HCT116 (cell line): ENCODE data around the gene UPF2. TPM values are rescaled to one million over a fixed set of nuclear protein-coding genes. Genes with fewer than 3 reads are reported as not detected.

Experiments used
- ATAC-seq: fragments of 200-7000 bp; cut with Tn5 transposase; 2 replicates; pipeline ENCODE4 v1.9.1; 2020; ENCODE audit warnings: mild to moderate bottlenecking, moderate library complexity
- BruUV-seq: library from RNA; stranded (reverse); fragments of 400-500 nt; replicated peaks from 2 replicates; lab custom pipeline; 2021; lab: Mats Ljungman, UMichigan
- CTCF ChIA-PET: fragments of 300-600 bp; sonication (Branson Sonifier 250); formaldehyde crosslinking; loops from one replicate; lab custom pipeline; 2021; ENCODE audit warnings: antibody characterized with exemption; lab: Charles Lee
- POLR2A ChIA-PET: fragments of 300-600, 350-600 bp; sonication (Branson Sonifier 250); formaldehyde crosslinking; loops from one replicate; lab custom pipeline; 2021; ENCODE audit warnings: antibody characterized with exemption; lab: Charles Lee
- RAD21 ChIA-PET, 2 experiments: fragments of 300-600 bp; sonication (Branson Sonifier 250); formaldehyde crosslinking; loops; one replicate each; lab custom pipeline; 2023; ENCODE audit warnings: low total read pairs in 2 of 2; ENCODE audit not compliant: uncharacterized antibody in 2 of 2, unreplicated experiment in 2 of 2, low non-redundant PET in 1 of 2; lab: Charles Lee
- DNase-seq: peaks from one replicate; pipeline ENCODE4 v3.0.0-alpha.2; 2010; ENCODE audit warnings: low read depth, low spot score
- H2AFZ ChIP-seq: fragments of 200-600 bp; shearing (Covaris generic), sonication (generic); 2 replicates; pipeline ENCODE4 v1.6.1; 2017; ENCODE audit warnings: low read depth, mixed run types, mixed read lengths, antibody characterized with exemption, low read length; ENCODE audit not compliant: poor library complexity, severe bottlenecking
- H3K27ac ChIP-seq: 2 replicates; pipeline ENCODE4 v1.5.1; 2012; ENCODE audit warnings: low read depth, low read length
- H3K27me3 ChIP-seq: fragments of 200-600 bp; sonication (generic); 2 replicates; pipeline ENCODE4 v1.6.1; 2016; ENCODE audit warnings: mixed run types, low read length, mixed read lengths; ENCODE audit not compliant: insufficient read depth
- H3K36me3 ChIP-seq, 2 experiments: fragments of 200-500 bp in 1 of 2; fragments of 200-600 bp in 1 of 2; sonication (Bioruptor generic) in 1 of 2; sonication (generic) in 1 of 2; 2 replicates each; pipeline versions ENCODE4 v1.5.1 to v1.6.1; 2014 to 2016; ENCODE audit warnings: low read length in 2 of 2, inconsistent platforms in 1 of 2, mixed read lengths in 1 of 2, mixed run types in 1 of 2; ENCODE audit not compliant: insufficient read depth in 2 of 2, control insufficient read depth in 1 of 2
- H3K4me1 ChIP-seq, 2 experiments: fragments of 200-600 bp in 1 of 2; sonication (generic) in 1 of 2; 2 replicates each; pipeline versions ENCODE4 v1.5.1 to v1.6.1; 2012 to 2017; ENCODE audit warnings: low read length in 2 of 2, inconsistent platforms in 1 of 2, mild to moderate bottlenecking in 1 of 2, mixed read lengths in 1 of 2, mixed run types in 1 of 2, moderate library complexity in 1 of 2; ENCODE audit not compliant: insufficient read depth in 2 of 2, control insufficient read depth in 1 of 2
- H3K4me2 ChIP-seq: fragments of 200-600 bp; sonication (generic); 2 replicates; pipeline ENCODE4 v1.6.1; 2017; ENCODE audit warnings: mixed run types, low read length, mixed read lengths
- H3K4me3 ChIP-seq, 2 experiments: fragments of 200-600 bp in 1 of 2; sonication (generic) in 1 of 2; replicated peaks in 1 of 2; 2 replicates each; pipeline ENCODE4 v1.5.1; 2011 to 2016; ENCODE audit warnings: low read length in 2 of 2, control low read depth in 1 of 2, low read depth in 1 of 2, mild to moderate bottlenecking in 1 of 2, mixed read lengths in 1 of 2, mixed run types in 1 of 2
- H3K79me2 ChIP-seq: fragments of 200-600 bp; sonication (generic); 2 replicates; pipeline ENCODE4 v1.6.1; 2017; ENCODE audit warnings: mild to moderate bottlenecking, mixed run types, low read length, moderate library complexity, mixed read lengths; ENCODE audit not compliant: insufficient read depth
- H3K9ac ChIP-seq: fragments of 200-600 bp; sonication (generic); 2 replicates; pipeline ENCODE4 v1.6.1; 2016; ENCODE audit warnings: low read length, mixed read lengths
- H3K9me2 ChIP-seq: fragments of 200-600 bp; sonication (generic), shearing (Covaris generic); 2 replicates; pipeline ENCODE4 v1.6.1; 2017; ENCODE audit warnings: mixed run types, mild to moderate bottlenecking, moderate library complexity; ENCODE audit not compliant: insufficient read depth
- H3K9me3 ChIP-seq, 2 experiments: fragments of 200-500 bp in 1 of 2; fragments of 200-600 bp in 1 of 2; sonication (Bioruptor generic) in 1 of 2; sonication (generic) in 1 of 2; 2 replicates each; pipeline ENCODE4 v1.6.1; 2014 to 2017; ENCODE audit warnings: low read length in 2 of 2, mixed read lengths in 2 of 2, inconsistent platforms in 1 of 2, low read depth in 1 of 2, mild to moderate bottlenecking in 1 of 2, mixed run types in 1 of 2, moderate library complexity in 1 of 2; ENCODE audit not compliant: control insufficient read depth in 1 of 2, insufficient read depth in 1 of 2
- H4K20me1 ChIP-seq: fragments of 200-600 bp; sonication (generic), shearing (Covaris generic); 2 replicates; pipeline ENCODE4 v1.6.1; 2017; ENCODE audit warnings: mixed run types, mild to moderate bottlenecking, moderate library complexity; ENCODE audit not compliant: insufficient read depth
- EGR1 ChIP-seq: IDR thresholded peaks from 2 replicates; pipeline ENCODE4 v1.6.1; 2012; ENCODE audit warnings: low read depth
- JUND ChIP-seq: IDR thresholded peaks from 2 replicates; pipeline ENCODE4 v1.6.1; 2012
- SIN3A ChIP-seq: IDR thresholded peaks from 2 replicates; pipeline ENCODE4 v1.6.1; 2012; ENCODE audit warnings: low read depth
- SP1 ChIP-seq: IDR thresholded peaks from 2 replicates; pipeline ENCODE4 v1.6.1; 2012; ENCODE audit warnings: low read depth
- YY1 ChIP-seq: IDR thresholded peaks from 2 replicates; pipeline ENCODE4 v1.6.1; 2011; ENCODE audit warnings: low read length, low read depth, moderate library complexity, mild to moderate bottlenecking; ENCODE audit not compliant: insufficient replicate concordance; ENCODE audit errors: extremely low read depth
- intact Hi-C: fragments of 100-400 bp; cut with micrococcal nuclease; formaldehyde crosslinking; loops from 2 replicates; pipeline ENCODE4 v1.10.0; 2022
- total RNA-seq: library from RNA; stranded (reverse); gene quantifications from one replicate; pipeline ENCODE4 v1.2.1, GENCODE V29; 2021; ENCODE audit not compliant: unreplicated experiment
- TF ChIP-seq, protein P1 (sequence below): IDR thresholded peaks from 2 replicates; pipeline ENCODE4 v1.6.1; 2012; ENCODE audit warnings: low read depth

The UPF2 gene
- total RNA-seq, 1 experiment from 2014 or later: 27.3 TPM

DNA sequence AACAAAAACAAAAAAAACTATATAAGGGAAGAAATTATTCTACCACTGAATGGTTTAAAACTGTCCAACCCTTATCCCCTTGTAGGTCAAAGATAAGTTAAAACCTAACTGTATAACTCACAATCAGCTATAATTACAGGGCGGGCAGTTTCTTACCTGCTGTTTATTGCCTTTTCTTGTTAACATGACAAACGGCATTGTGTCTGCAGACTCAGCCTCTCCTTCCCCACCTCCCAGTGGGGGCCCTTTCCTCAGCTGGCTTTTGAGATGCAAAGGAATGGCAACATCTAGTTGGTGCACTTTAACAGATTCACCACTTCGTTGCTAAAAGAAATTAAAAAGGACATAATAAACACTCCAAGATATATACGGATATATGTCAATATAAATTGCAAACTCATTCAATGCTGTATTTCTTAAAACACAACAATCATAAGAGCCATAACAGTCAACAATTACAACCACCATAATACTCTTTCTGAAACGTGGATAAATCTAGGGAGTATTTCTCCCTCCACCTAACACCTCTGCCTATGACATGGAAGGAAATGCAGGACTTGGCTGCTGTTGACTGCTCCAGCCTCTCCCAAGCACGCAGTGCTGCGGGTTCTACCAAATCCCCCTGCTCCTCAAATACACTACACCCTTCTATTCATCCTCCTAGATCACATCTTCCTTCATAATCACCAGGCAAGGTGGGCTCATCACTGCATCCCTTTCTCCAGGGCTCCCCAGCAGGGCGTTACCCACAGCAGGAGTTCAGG lies 106.0 kb downstream of the UPF2 start (continued):
- TF ChIP-seq SIN3A (no peak), EGR1 (no peak), JUND (no peak)
- TF ChIP-seq, protein P1, sequence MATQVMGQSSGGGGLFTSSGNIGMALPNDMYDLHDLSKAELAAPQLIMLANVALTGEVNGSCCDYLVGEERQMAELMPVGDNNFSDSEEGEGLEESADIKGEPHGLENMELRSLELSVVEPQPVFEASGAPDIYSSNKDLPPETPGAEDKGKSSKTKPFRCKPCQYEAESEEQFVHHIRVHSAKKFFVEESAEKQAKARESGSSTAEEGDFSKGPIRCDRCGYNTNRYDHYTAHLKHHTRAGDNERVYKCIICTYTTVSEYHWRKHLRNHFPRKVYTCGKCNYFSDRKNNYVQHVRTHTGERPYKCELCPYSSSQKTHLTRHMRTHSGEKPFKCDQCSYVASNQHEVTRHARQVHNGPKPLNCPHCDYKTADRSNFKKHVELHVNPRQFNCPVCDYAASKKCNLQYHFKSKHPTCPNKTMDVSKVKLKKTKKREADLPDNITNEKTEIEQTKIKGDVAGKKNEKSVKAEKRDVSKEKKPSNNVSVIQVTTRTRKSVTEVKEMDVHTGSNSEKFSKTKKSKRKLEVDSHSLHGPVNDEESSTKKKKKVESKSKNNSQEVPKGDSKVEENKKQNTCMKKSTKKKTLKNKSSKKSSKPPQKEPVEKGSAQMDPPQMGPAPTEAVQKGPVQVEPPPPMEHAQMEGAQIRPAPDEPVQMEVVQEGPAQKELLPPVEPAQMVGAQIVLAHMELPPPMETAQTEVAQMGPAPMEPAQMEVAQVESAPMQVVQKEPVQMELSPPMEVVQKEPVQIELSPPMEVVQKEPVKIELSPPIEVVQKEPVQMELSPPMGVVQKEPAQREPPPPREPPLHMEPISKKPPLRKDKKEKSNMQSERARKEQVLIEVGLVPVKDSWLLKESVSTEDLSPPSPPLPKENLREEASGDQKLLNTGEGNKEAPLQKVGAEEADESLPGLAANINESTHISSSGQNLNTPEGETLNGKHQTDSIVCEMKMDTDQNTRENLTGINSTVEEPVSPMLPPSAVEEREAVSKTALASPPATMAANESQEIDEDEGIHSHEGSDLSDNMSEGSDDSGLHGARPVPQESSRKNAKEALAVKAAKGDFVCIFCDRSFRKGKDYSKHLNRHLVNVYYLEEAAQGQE: no peak

DNA sequence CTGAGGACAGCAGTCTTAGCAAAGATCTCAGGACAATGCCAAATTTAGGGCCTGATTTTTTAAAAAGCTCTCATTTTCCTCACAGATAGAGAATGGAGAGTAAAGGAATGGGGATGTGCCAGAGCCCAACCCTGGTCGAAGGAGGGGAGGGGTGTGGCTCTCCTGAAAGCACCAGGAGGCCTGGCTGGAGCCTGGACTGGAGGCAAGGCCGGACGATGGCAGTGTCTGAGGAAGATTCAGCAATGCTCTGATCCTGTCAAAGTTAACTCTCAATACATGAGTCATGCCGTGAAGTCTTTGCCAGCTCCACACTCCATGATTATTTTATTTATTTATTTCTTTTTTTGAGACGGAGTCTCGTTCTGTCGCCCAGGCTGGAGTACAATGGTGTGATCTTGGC lies 108.3 kb downstream of the UPF2 start:
- ATAC-seq (peak; percentile 34; the same call in 1 of the 2 replicates), DNase-seq (no peak)
- no peak for TF ChIP-seq SP1
- TF ChIP-seq YY1: no peak
- no peak for TF ChIP-seq SIN3A
- ChIA-PET CTCF (no interaction called here), RAD21 (no interaction called here), POLR2A (no interaction called here)
- H3K9ac ChIP-seq: no peak overlapping the region
- intact Hi-C loops: no loop called here
- no peaks in the 10 kb centered on the region for H4K20me1 ChIP-seq
- H3K4me1 ChIP-seq: no peaks in the 10 kb centered on the region
- BruUV-seq: no TSS peak
- no peaks in the 10 kb centered on the region for H3K27me3 ChIP-seq
- no peak overlapping the region for H3K27ac ChIP-seq
- H3K4me2 ChIP-seq: no peak overlapping the region
- H3K9me3 ChIP-seq: no peaks in the 10 kb centered on the region
- H3K9me2 ChIP-seq: no peaks in the 10 kb centered on the region
- H3K36me3 ChIP-seq: peaks cover 26 to 30% of the 10 kb centered on the region in 2 experiments; a peak in 3 of 4 replicates
- no peak overlapping the region for H2AFZ ChIP-seq
- H3K79me2 ChIP-seq: no peaks in the 10 kb centered on the region
- no peak overlapping the region for H3K4me3 ChIP-seq
